Esophagus squamous epithelium (tissue), 5 donors: ENCODE data around the gene GALNT2. TPM values are rescaled to one million over a fixed set of nuclear protein-coding genes. Genes with fewer than 3 reads are reported as not detected.

Source experiments
- DNase-seq: peaks from one replicate; lab custom pipeline; 2025; lab: John Stamatoyannopoulos, UW
- H3K27ac ChIP-seq, 4 donors: fragments of 200-600 bp; sonication (generic); one replicate each; pipeline ENCODE4 v1.5.1; 2016 to 2019; ENCODE audit warnings: mild to moderate bottlenecking in 1 of 4
- H3K27me3 ChIP-seq, 4 donors: fragments of 200-600 bp; sonication (generic); 1 replicate in 3 of 4; 2 replicates in 1 of 4; pipeline versions ENCODE4 v1.5.1 to v1.6.0; 2017 to 2021; ENCODE audit warnings: antibody characterized with exemption in 1 of 4
- H3K36me3 ChIP-seq, 3 donors: fragments of 200-600 bp; sonication (generic); one replicate each; pipeline ENCODE4 v1.5.1; 2016 to 2019
- H3K4me1 ChIP-seq, 3 donors: fragments of 200-600 bp; sonication (generic); one replicate each; pipeline ENCODE4 v1.5.1; 2017 to 2019
- H3K4me3 ChIP-seq, 4 donors: fragments of 200-600 bp; sonication (generic); 1 replicate in 3 of 4; 2 replicates in 1 of 4; pipeline ENCODE4 v1.5.1; 2016 to 2019; ENCODE audit warnings: mild to moderate bottlenecking in 2 of 4, moderate library complexity in 1 of 4
- H3K9me3 ChIP-seq, 3 donors: fragments of 200-600 bp; sonication (generic); one replicate each; pipeline ENCODE4 v1.5.1; 2016 to 2019
- CTCF ChIP-seq, 6 experiments: fragments of 450-650 bp in 4 of 6; fragments of 200-600 bp in 2 of 6; sonication (generic) in 2 of 6; IDR thresholded peaks; one replicate each; pipeline ENCODE4 v1.5.1; 2016 to 2019; ENCODE audit warnings: antibody characterized with exemption in 6 of 6, mild to moderate bottlenecking in 4 of 6, moderate library complexity in 4 of 6
- POLR2A ChIP-seq, 4 donors: fragments of 450-650 bp; IDR thresholded peaks; one replicate each; pipeline ENCODE4 v1.6.1; 2017; ENCODE audit warnings: antibody characterized with exemption in 4 of 4, mild to moderate bottlenecking in 4 of 4, moderate library complexity in 3 of 4
- WGBS, 2 donors: methylation state at CpG; one replicate each; pipeline ENCODE4 v1.1.5; 2018; 5-methylcytosine and 5-hydroxymethylcytosine counted together
- intact Hi-C: fragments of 100-400 bp; cut with DNase I; formaldehyde crosslinking; loops from one replicate; pipeline ENCODE4 v1.15.0; 2022
- total RNA-seq, 4 donors: library from RNA; depleted of rRNA; stranded (reverse); fragments of >200 nt; gene quantifications; one replicate each; pipeline ENCODE4 v1.1.0, GENCODE V29; 2016
- donor health status: DM: yes; HTN: yes; CAD: no.

GALNT2 gene
- total RNA-seq, 4 donors from 2014 or later, result 25.8 to 36.2 (median 31.0) TPM

DNA sequence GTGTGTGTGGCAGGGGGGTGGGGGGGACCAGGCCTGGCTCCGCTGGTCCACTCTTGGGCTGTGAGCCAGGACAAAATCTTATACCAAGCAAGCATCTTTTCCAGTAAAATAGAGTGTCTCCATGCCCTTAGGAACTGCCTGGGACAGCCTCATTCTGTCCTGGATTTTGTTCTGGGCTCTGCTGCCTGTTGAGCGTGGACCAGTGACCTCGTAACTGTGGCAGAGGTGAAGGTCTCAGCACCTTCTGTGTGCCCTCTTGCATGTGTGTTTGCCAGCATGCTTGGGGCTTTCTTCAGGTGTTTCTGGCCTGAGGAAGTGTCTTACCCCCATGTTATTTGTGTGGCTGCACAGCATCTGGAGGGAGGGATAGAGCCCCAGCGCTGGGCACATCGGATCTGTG lies 45.7 kb downstream of the GALNT2 start:
- 89 to 100% methylated on average over 2 to 3 of the region's 5 CpGs for WGBS, 2 donors
- Histone ChIP-seq H3K4me1 (peaks cover 15 to 56% (median 27%) of the 10 kb centered on the region in 3 donors), H3K36me3 (peaks cover 0 to 19% (median 0%) of the 10 kb centered on the region in 3 donors), H3K27me3 (no peaks in the 10 kb centered on the region), H3K27ac (peak overlapping the region in 2 of 4 donors; percentile 49 to 66), H3K4me3 (no peak overlapping the region), H3K9me3 (no peaks in the 10 kb centered on the region)
- TF ChIP-seq CTCF (IDR thresholded peaks at IDR 0.05) (no peak), POLR2A (IDR thresholded peaks at IDR 0.05) (no peak)
- intact Hi-C loops, result no loop called here
- DNase-seq, result no peak

DNA sequence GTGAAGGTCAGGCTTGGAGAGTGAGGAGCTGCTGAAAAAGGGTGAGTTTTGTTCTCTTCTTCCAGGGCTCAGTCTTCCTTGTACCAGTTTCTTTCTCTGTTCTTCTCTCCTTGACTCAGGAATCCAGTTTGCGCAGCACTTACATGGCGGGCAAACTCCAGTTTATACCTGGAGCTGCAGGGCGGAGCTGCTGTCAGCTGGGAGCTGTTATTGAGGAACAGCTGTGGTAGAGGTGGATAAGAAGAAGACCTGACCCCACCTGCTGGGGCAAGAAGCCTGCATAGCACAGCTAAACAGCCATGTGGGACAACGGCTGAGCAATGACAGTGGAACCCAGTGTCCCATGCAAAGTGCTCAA lies 46.2 kb downstream of the GALNT2 start:
- peaks cover 15 to 56% (median 25%) of the 10 kb centered on the region in 3 donors for H3K4me1 ChIP-seq
- TF ChIP-seq CTCF (IDR thresholded peaks at IDR 0.05) (no peak), POLR2A (IDR thresholded peaks at IDR 0.05) (no peak)
- H3K36me3 ChIP-seq, result peaks cover 0 to 19% (median 0%) of the 10 kb centered on the region in 3 donors
- no peaks in the 10 kb centered on the region for H3K27me3 ChIP-seq
- 83% methylated on average over 1 of the region's 4 CpGs; no CpG with 5 or more reads in 1 of the 2 donors for WGBS, 2 donors
- intact Hi-C loops, result no loop called here
- peak overlapping the region in 3 of 4 donors; percentile 24 to 66 (median 49) for H3K27ac ChIP-seq
- H3K4me3 ChIP-seq, result no peak overlapping the region
- DNase-seq, result no peak
- H3K9me3 ChIP-seq, result no peaks in the 10 kb centered on the region

DNA sequence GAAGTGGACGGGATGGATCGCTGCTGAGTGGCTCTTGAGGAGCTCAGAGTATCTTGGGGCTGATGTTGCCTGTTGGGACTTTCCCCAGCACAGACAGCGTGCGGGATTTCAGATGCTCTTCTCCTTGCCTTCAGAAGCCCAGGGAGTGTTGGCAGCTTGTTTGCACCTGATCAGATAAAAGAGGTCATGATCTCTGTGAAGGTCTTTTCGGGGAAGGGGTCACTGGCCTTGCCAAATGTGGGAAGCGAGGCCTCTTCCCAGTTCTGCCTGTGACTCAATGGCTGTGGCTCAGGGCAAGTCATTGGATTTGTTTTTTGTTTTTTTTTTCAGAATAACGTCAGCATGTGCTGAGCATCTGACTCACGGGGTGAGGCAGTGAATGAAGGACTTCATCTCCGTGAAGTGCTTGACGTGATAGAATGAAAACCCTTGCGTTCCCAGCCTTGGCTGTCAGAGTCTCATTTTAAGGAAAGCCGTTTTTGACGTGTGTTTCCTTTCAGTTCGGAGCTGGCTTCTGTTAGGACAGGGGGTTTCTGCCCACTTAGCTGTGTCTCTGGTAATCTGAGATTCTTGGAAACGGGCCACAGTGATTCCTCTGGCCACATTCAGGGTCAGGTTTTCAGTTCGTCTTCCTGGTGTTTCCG lies 46.7 kb downstream of the GALNT2 start:
- WGBS, 2 donors, result 54 to 69% methylated on average over 13 to 17 of the region's 17 CpGs
- H3K27ac ChIP-seq, result peak overlapping the region; percentile 24 to 66 (median 42)
- peaks cover 0 to 19% (median 0%) of the 10 kb centered on the region in 3 donors for H3K36me3 ChIP-seq
- H3K4me1 ChIP-seq, result peaks cover 15 to 56% (median 25%) of the 10 kb centered on the region in 3 donors
- DNase-seq, result no peak
- intact Hi-C loops, result no loop called here
- H3K27me3 ChIP-seq, result no peaks in the 10 kb centered on the region
- H3K9me3 ChIP-seq, result no peaks in the 10 kb centered on the region
- no peak overlapping the region for H3K4me3 ChIP-seq
- TF ChIP-seq CTCF (IDR thresholded peaks at IDR 0.05) (no peak), POLR2A (IDR thresholded peaks at IDR 0.05) (no peak)

GRCh38 chr1:230114237-230114651 lies 47.2 kb downstream of the GALNT2 start:
- WGBS, 2 donors, result 83 to 91% methylated on average over 13 of the region's 15 CpGs
- H3K27me3 ChIP-seq, result no peaks in the 10 kb centered on the region
- peaks cover 0 to 19% (median 0%) of the 10 kb centered on the region in 3 donors for H3K36me3 ChIP-seq
- peak overlapping the region; percentile 20 to 49 (median 38) for H3K27ac ChIP-seq
- TF ChIP-seq POLR2A (IDR thresholded peaks at IDR 0.05) (no peak), CTCF (IDR thresholded peaks at IDR 0.05) (no peak)
- no peak overlapping the region for H3K4me3 ChIP-seq
- H3K9me3 ChIP-seq, result no peaks in the 10 kb centered on the region
- intact Hi-C loops, result no loop called here
- peaks cover 15 to 53% (median 25%) of the 10 kb centered on the region in 3 donors for H3K4me1 ChIP-seq
- no peak for DNase-seq

GRCh38 chr1:230117694-230118093 lies 50.7 kb downstream of the GALNT2 start:
- WGBS, 2 donors, result 86 to 94% methylated on average over 6 of the region's 6 CpGs
- no peak for DNase-seq
- H3K4me3 ChIP-seq, result no peak overlapping the region
- intact Hi-C loops, result no loop called here
- no peak overlapping the region for H3K27ac ChIP-seq
- H3K27me3 ChIP-seq, result no peaks in the 10 kb centered on the region
- H3K9me3 ChIP-seq, result no peaks in the 10 kb centered on the region
- TF ChIP-seq CTCF (IDR thresholded peaks at IDR 0.05) (no peak), POLR2A (IDR thresholded peaks at IDR 0.05) (no peak)
- H3K36me3 ChIP-seq, result peaks cover 0 to 26% (median 0%) of the 10 kb centered on the region in 3 donors
- H3K4me1 ChIP-seq, result peaks cover 0 to 46% (median 13%) of the 10 kb centered on the region in 3 donors
